ENCODE data around the gene MKKS.
A peak's percentile ranks its signal among the peaks of the same experiment; 100 is the strongest.

Gene MKKS

GRCh38 chr20:10454151-10454750 is 20.2 kb upstream of the MKKS start:
- no peak for DNase-seq (ENCODE audit: extremely low read depth, low read depth)
- no peak overlapping the region for H3K4me3 ChIP-seq (replicated peaks; ENCODE audit: low read depth, low read length)
- TF ChIP-seq CTCF (IDR thresholded peaks at IDR 0.05; ENCODE audit: low read depth, low read length, missing control alignments): no peak

GRCh38 chr20:10453241-10453640 is 19.2 kb upstream of the MKKS start:
- H3K4me3 ChIP-seq (replicated peaks; ENCODE audit: low read depth, low read length): no peak overlapping the region
- no peak for TF ChIP-seq CTCF (IDR thresholded peaks at IDR 0.05; ENCODE audit: low read depth, low read length, missing control alignments)
- DNase-seq (ENCODE audit: extremely low read depth, low read depth): no peak

- TF ChIP-seq CTCF (IDR thresholded peaks at IDR 0.05; ENCODE audit: low read depth, low read length, missing control alignments): no peak
- no peak for DNase-seq (ENCODE audit: extremely low read depth, low read depth)
- no peak overlapping the region for H3K4me3 ChIP-seq (replicated peaks; ENCODE audit: low read depth, low read length)
These were observed 15.2 kb upstream of the MKKS start for GRCh38 chr20:10449270-10449669.

- DNase-seq (ENCODE audit: extremely low read depth, low read depth): no peak
- H3K4me3 ChIP-seq (replicated peaks; ENCODE audit: low read depth, low read length): no peak overlapping the region
- TF ChIP-seq CTCF (IDR thresholded peaks at IDR 0.05; ENCODE audit: low read depth, low read length, missing control alignments): no peak
These were observed 14.5 kb upstream of the MKKS start for GRCh38 chr20:10448270-10449156.

- peak; percentile 30 for DNase-seq (ENCODE audit: extremely low read depth, low read depth)
- H3K4me3 ChIP-seq (replicated peaks; ENCODE audit: low read depth, low read length): no peak overlapping the region
These were observed 13.0 kb upstream of the MKKS start for GRCh38 chr20:10447028-10447427.

GRCh38 chr20:10445758-10446157 is 11.7 kb upstream of the MKKS start:
- DNase-seq (ENCODE audit: extremely low read depth, low read depth): no peak
- no peak for TF ChIP-seq CTCF (IDR thresholded peaks at IDR 0.05; ENCODE audit: low read depth, low read length, missing control alignments)
- H3K4me3 ChIP-seq (replicated peaks; ENCODE audit: low read depth, low read length): no peak overlapping the region

More at GRCh38 chr20:10447028-10447427, 13.0 kb upstream of the MKKS start:
- TF ChIP-seq CTCF (IDR thresholded peaks at IDR 0.05; ENCODE audit: low read depth, low read length, missing control alignments): no peak

All from HFF-Myc (cell line).